ENCODE measurements around the gene TNFRSF1A.

GRCh38 chr12:6386038-6386437 lies 44.2 kb upstream of the TNFRSF1A start:
- TF ChIP-seq, protein P1, sequence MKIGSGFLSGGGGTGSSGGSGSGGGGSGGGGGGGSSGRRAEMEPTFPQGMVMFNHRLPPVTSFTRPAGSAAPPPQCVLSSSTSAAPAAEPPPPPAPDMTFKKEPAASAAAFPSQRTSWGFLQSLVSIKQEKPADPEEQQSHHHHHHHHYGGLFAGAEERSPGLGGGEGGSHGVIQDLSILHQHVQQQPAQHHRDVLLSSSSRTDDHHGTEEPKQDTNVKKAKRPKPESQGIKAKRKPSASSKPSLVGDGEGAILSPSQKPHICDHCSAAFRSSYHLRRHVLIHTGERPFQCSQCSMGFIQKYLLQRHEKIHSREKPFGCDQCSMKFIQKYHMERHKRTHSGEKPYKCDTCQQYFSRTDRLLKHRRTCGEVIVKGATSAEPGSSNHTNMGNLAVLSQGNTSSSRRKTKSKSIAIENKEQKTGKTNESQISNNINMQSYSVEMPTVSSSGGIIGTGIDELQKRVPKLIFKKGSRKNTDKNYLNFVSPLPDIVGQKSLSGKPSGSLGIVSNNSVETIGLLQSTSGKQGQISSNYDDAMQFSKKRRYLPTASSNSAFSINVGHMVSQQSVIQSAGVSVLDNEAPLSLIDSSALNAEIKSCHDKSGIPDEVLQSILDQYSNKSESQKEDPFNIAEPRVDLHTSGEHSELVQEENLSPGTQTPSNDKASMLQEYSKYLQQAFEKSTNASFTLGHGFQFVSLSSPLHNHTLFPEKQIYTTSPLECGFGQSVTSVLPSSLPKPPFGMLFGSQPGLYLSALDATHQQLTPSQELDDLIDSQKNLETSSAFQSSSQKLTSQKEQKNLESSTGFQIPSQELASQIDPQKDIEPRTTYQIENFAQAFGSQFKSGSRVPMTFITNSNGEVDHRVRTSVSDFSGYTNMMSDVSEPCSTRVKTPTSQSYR (CRISPR knock-in tag; IDR thresholded peaks at IDR 0.05), result no peak
- TF ChIP-seq FOXJ3 (CRISPR knock-in tag; IDR thresholded peaks at IDR 0.05; ENCODE audit: borderline replicate concordance) (no peak), SMAD3 (CRISPR knock-in tag; IDR thresholded peaks at IDR 0.05; ENCODE audit: borderline replicate concordance) (no peak), RELA (CRISPR knock-in tag; IDR thresholded peaks at IDR 0.05; ENCODE audit: borderline replicate concordance) (no peak), SP1 (CRISPR knock-in tag; conservative IDR thresholded peaks at IDR 0.05) (no peak), JUN (CRISPR knock-in tag; IDR thresholded peaks at IDR 0.05) (no peak)
- TF ChIP-seq, protein P2, sequence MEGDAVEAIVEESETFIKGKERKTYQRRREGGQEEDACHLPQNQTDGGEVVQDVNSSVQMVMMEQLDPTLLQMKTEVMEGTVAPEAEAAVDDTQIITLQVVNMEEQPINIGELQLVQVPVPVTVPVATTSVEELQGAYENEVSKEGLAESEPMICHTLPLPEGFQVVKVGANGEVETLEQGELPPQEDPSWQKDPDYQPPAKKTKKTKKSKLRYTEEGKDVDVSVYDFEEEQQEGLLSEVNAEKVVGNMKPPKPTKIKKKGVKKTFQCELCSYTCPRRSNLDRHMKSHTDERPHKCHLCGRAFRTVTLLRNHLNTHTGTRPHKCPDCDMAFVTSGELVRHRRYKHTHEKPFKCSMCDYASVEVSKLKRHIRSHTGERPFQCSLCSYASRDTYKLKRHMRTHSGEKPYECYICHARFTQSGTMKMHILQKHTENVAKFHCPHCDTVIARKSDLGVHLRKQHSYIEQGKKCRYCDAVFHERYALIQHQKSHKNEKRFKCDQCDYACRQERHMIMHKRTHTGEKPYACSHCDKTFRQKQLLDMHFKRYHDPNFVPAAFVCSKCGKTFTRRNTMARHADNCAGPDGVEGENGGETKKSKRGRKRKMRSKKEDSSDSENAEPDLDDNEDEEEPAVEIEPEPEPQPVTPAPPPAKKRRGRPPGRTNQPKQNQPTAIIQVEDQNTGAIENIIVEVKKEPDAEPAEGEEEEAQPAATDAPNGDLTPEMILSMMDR (IDR thresholded peaks at IDR 0.05), result no peak
